ENCODE measurements around the gene ENKD1. TPM values are rescaled to one million over a fixed set of nuclear protein-coding genes. Genes with fewer than 3 reads are reported as not detected.

ENKD1 gene
- total RNA-seq, 1 experiment from 2014 or later: 8.9 TPM

DNA sequence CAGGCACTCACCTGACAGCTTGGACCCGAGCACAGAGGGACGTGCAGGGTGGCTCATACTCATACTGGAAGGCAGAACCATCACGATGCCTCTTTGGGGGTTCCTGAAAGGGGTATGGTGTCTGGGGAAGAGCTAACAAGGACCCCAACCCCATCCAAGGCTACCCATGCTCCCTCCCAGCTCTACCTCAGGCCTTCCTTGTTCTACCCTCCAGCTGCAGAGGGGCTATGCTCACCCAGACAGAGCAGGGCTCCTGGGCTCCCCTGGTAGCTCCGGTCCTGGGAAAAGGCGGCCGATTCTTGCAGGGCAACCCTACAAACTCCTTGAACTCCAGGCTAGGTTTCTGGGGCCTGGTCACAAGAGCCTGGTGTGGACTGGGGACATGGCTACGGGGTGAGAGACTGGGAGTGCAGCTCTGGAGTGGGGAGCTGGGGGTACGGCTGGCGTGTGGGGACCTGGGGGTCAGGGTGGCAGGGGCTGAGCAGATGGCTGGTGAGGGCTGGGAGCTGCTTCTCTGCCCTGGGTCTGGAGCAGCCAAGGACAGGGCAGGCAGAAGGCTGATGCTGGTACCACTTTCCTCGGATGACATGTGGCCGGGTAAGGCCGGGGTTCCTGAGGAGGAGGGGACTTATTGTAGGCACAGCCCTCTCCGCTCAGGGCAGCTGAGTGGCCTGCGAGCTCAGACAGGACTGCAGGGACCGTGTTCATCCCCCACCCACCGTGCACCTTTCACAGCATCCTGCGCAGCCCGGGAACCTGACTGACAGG, 8.6 kb downstream of the ENKD1 start:
- TF ChIP-seq, protein P1, sequence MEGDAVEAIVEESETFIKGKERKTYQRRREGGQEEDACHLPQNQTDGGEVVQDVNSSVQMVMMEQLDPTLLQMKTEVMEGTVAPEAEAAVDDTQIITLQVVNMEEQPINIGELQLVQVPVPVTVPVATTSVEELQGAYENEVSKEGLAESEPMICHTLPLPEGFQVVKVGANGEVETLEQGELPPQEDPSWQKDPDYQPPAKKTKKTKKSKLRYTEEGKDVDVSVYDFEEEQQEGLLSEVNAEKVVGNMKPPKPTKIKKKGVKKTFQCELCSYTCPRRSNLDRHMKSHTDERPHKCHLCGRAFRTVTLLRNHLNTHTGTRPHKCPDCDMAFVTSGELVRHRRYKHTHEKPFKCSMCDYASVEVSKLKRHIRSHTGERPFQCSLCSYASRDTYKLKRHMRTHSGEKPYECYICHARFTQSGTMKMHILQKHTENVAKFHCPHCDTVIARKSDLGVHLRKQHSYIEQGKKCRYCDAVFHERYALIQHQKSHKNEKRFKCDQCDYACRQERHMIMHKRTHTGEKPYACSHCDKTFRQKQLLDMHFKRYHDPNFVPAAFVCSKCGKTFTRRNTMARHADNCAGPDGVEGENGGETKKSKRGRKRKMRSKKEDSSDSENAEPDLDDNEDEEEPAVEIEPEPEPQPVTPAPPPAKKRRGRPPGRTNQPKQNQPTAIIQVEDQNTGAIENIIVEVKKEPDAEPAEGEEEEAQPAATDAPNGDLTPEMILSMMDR (IDR thresholded peaks at IDR 0.05; ENCODE audit: insufficient read depth in 1 of 2, low read depth in 1 of 2, low read length in 1 of 2, severe bottlenecking in 1 of 2, unreplicated experiment in 1 of 2): no peak
- Histone ChIP-seq H3K27me3 (replicated peaks; ENCODE audit: control insufficient read depth, insufficient read depth, low read length) (no peaks in the 10 kb centered on the region), H3K9me3 (no peaks in the 10 kb centered on the region), H3K36me3 (ENCODE audit: control insufficient read depth, insufficient read depth, low read length) (no peaks in the 10 kb centered on the region), H3K4me3 (ENCODE audit: low read depth, low read length) (no peak overlapping the region), H3K4me1 (peaks cover 18% of the 10 kb centered on the region)
- no peak overlapping the region for H3K4me3 Mint-ChIP-seq (ENCODE audit: unreplicated experiment)
- H3K27ac Mint-ChIP-seq (ENCODE audit: unreplicated experiment): no peak overlapping the region
- H3K27me3 Mint-ChIP-seq (ENCODE audit: insufficient read depth, unreplicated experiment): no peaks in the 10 kb centered on the region
- ChIA-PET POLR2A (no interaction called here), CTCF (interaction anchor here (0.6 to 3.5 kb wide), 3 partner anchors 15 to 137 kb away, joined by 3 to 38 read pairs (median 3); no protein-coding TSS in a partner anchor)
- peaks cover 43% of the 10 kb centered on the region for H3K36me3 Mint-ChIP-seq (ENCODE audit: insufficient read depth, unreplicated experiment)
- DNase-seq: peak in 1 of 2 experiments; percentile 37
- no peaks in the 10 kb centered on the region for H3K4me1 Mint-ChIP-seq (ENCODE audit: low read depth, unreplicated experiment)
- no peaks in the 10 kb centered on the region for H3K9me3 Mint-ChIP-seq (ENCODE audit: unreplicated experiment)
- intact Hi-C loops (cut with micrococcal nuclease; ENCODE audit: unreplicated experiment): no loop called here
- no TSS peak for BruUV-seq (replicated peaks)

DNA sequence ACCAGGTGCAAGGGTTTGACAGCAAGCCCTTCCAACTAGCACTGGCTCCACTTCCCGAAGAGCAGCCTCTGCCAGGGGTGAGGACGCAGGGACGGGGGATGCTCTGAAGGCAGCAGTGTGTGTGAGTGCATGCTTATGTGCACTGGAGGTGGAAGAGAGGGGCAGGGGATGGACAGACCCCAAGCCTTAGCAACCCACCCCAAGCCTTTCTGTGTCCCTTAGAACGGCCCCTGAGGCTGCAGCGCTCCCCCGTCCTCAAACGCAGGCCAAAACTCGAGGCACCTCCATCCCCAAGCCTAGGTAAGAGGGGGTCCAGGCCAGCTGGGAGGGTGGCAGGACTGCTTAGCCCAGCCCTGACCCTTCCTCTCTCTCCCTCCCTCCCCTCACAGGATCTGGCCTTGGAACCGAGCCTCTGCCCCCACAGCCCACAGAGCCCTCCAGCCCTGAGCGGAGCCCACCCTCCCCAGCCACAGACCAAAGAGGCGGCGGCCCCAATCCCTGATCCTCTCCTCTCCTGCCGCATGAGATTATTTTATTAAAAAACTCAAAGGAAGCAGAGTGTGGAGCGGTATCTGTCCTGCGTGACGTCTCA, 9.4 kb downstream of the ENKD1 start:
- intact Hi-C loops (cut with micrococcal nuclease; ENCODE audit: unreplicated experiment): no loop called here
- ChIA-PET CTCF (no interaction called here), POLR2A (no interaction called here)
- no peak overlapping the region for H3K27ac Mint-ChIP-seq (ENCODE audit: unreplicated experiment)
- no peaks in the 10 kb centered on the region for H3K9me3 ChIP-seq
- H3K4me1 Mint-ChIP-seq (ENCODE audit: low read depth, unreplicated experiment): no peaks in the 10 kb centered on the region
- H3K27me3 Mint-ChIP-seq (ENCODE audit: insufficient read depth, unreplicated experiment): no peaks in the 10 kb centered on the region
- H3K4me3 Mint-ChIP-seq (ENCODE audit: unreplicated experiment): no peak overlapping the region
- no peak overlapping the region for H3K4me3 ChIP-seq (ENCODE audit: low read depth, low read length)
- peaks cover 43% of the 10 kb centered on the region for H3K36me3 Mint-ChIP-seq (ENCODE audit: insufficient read depth, unreplicated experiment)
- no TSS peak for BruUV-seq (replicated peaks)
- H3K36me3 ChIP-seq (ENCODE audit: control insufficient read depth, insufficient read depth, low read length): no peaks in the 10 kb centered on the region
- H3K27me3 ChIP-seq (replicated peaks; ENCODE audit: control insufficient read depth, insufficient read depth, low read length): no peaks in the 10 kb centered on the region
- no peak for DNase-seq
- TF ChIP-seq, protein P1 (IDR thresholded peaks at IDR 0.05; ENCODE audit: insufficient read depth in 1 of 2, low read depth in 1 of 2, low read length in 1 of 2, severe bottlenecking in 1 of 2, unreplicated experiment in 1 of 2): no peak
- no peaks in the 10 kb centered on the region for H3K9me3 Mint-ChIP-seq (ENCODE audit: unreplicated experiment)
- H3K4me1 ChIP-seq: peaks cover 18% of the 10 kb centered on the region

DNA sequence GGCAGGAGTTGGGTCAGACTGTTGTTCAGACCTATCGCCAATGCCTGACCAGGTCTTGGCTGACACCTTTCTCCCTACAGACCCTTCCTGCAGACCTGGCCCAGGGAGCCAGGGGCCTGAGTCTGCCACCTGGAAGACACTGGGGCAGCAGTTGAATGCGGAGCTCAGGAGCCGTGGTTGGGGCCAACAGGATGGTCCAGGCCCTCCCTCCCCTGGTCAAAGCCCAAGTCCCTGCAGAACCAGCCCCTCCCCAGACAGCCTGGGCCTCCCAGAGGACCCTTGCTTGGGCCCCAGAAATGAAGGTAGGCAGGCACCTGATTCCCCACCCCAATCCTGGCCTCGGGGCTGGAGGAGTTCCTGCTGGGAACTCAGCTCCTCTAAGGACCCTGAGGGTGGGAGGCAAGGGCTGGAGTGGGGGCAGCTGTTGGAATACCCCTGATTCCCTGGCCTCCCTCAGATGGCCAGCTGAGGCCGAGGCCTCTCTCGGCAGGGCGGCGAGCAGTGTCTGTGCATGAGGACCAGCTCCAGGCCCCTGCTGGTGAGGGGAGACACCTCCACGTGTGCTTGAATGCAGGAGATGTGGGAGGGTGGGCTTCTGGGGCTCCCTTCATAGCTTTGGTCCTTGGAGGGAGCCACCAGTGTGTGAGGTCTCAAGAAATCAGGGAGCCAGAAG, 10.1 kb downstream of the ENKD1 start:
- Histone ChIP-seq H3K4me1 (peaks cover 18% of the 10 kb centered on the region), H3K36me3 (ENCODE audit: control insufficient read depth, insufficient read depth, low read length) (no peaks in the 10 kb centered on the region), H3K9me3 (no peaks in the 10 kb centered on the region), H3K4me3 (ENCODE audit: low read depth, low read length) (no peak overlapping the region), H3K27me3 (replicated peaks; ENCODE audit: control insufficient read depth, insufficient read depth, low read length) (no peaks in the 10 kb centered on the region)
- H3K27me3 Mint-ChIP-seq (ENCODE audit: insufficient read depth, unreplicated experiment): no peaks in the 10 kb centered on the region
- H3K27ac Mint-ChIP-seq (ENCODE audit: unreplicated experiment): no peak overlapping the region
- TF ChIP-seq, protein P1 (IDR thresholded peaks at IDR 0.05; ENCODE audit: insufficient read depth in 1 of 2, low read depth in 1 of 2, low read length in 1 of 2, severe bottlenecking in 1 of 2, unreplicated experiment in 1 of 2): no peak
- peaks cover 38% of the 10 kb centered on the region for H3K36me3 Mint-ChIP-seq (ENCODE audit: insufficient read depth, unreplicated experiment)
- no peak for DNase-seq
- no peaks in the 10 kb centered on the region for H3K9me3 Mint-ChIP-seq (ENCODE audit: unreplicated experiment)
- ChIA-PET CTCF (interaction anchor here (0.9 kb wide), 1 partner anchor 95 kb away, joined by 3 read pairs; no protein-coding TSS in a partner anchor), POLR2A (no interaction called here)
- no peaks in the 10 kb centered on the region for H3K4me1 Mint-ChIP-seq (ENCODE audit: low read depth, unreplicated experiment)
- no TSS peak for BruUV-seq (replicated peaks)
- intact Hi-C loops (cut with micrococcal nuclease; ENCODE audit: unreplicated experiment): no loop called here
- no peak overlapping the region for H3K4me3 Mint-ChIP-seq (ENCODE audit: unreplicated experiment)
